Osteoblast (primary cell): ENCODE results near the gene ZNF70. TPM values are rescaled to one million over a fixed set of nuclear protein-coding genes. Genes with fewer than 3 reads are reported as not detected.

Experiments used
- DNase-seq: peaks from one replicate; pipeline ENCODE4 v3.0.0; 2011; ENCODE audit warnings: low spot score, mixed read lengths; ENCODE audit not compliant: insufficient read length; ENCODE audit errors: missing footprints
- H2AFZ ChIP-seq: 2 replicates; pipeline ENCODE4 v1.6.0; 2011; ENCODE audit warnings: mild to moderate bottlenecking, low read length
- H3K27ac ChIP-seq: 2 replicates; pipeline ENCODE4 v1.5.1; 2011; ENCODE audit warnings: mild to moderate bottlenecking, low read depth, low read length, moderate library complexity
- H3K27me3 ChIP-seq: 2 replicates; pipeline ENCODE4 v1.6.0; 2012; ENCODE audit warnings: mild to moderate bottlenecking, control low read depth, inconsistent platforms, low read length, moderate library complexity; ENCODE audit not compliant: insufficient read depth
- H3K36me3 ChIP-seq: 2 replicates; pipeline ENCODE4 v1.5.1; 2011; ENCODE audit warnings: mild to moderate bottlenecking, low read length, control low read depth, moderate library complexity; ENCODE audit not compliant: insufficient read depth
- H3K4me1 ChIP-seq: 2 replicates; pipeline ENCODE4 v1.5.1; 2011; ENCODE audit warnings: mild to moderate bottlenecking, low read length, control low read depth, moderate library complexity; ENCODE audit not compliant: insufficient read depth
- H3K4me2 ChIP-seq: 2 replicates; pipeline ENCODE4 v1.6.0; 2011; ENCODE audit warnings: mild to moderate bottlenecking, low read length; ENCODE audit not compliant: insufficient read depth
- H3K4me3 ChIP-seq: fragments of 200-600 bp; sonication (generic); 3 replicates; pipeline ENCODE4 v1.5.1; 2012; ENCODE audit warnings: mild to moderate bottlenecking, low read length, inconsistent platforms; ENCODE audit not compliant: insufficient read depth
- H3K79me2 ChIP-seq: 2 replicates; pipeline ENCODE4 v1.6.0; 2012; ENCODE audit warnings: mild to moderate bottlenecking, low read length, control low read depth, inconsistent platforms; ENCODE audit not compliant: insufficient read depth
- H3K9me3 ChIP-seq: 2 replicates; pipeline ENCODE4 v1.5.1; 2011; ENCODE audit warnings: low read depth, low read length, control low read depth
- H4K20me1 ChIP-seq: 2 replicates; pipeline ENCODE4 v1.6.0; 2012; ENCODE audit warnings: mild to moderate bottlenecking, low read length, control low read depth; ENCODE audit not compliant: insufficient read depth
- total RNA-seq: library from RNA; depleted of rRNA; stranded (reverse); fragments of >200 nt; gene quantifications from 2 replicates; pipeline ENCODE4 v1.2.3, GENCODE V29; 2012
- TF ChIP-seq, protein P1 (sequence below): IDR thresholded peaks from 2 replicates; pipeline ENCODE4 v1.5.1; 2011; ENCODE audit warnings: mild to moderate bottlenecking, low read depth, low read length, moderate library complexity; ENCODE audit errors: extremely low read depth

Gene ZNF70
- total RNA-seq, 1 donor = 6.5 TPM

DNA sequence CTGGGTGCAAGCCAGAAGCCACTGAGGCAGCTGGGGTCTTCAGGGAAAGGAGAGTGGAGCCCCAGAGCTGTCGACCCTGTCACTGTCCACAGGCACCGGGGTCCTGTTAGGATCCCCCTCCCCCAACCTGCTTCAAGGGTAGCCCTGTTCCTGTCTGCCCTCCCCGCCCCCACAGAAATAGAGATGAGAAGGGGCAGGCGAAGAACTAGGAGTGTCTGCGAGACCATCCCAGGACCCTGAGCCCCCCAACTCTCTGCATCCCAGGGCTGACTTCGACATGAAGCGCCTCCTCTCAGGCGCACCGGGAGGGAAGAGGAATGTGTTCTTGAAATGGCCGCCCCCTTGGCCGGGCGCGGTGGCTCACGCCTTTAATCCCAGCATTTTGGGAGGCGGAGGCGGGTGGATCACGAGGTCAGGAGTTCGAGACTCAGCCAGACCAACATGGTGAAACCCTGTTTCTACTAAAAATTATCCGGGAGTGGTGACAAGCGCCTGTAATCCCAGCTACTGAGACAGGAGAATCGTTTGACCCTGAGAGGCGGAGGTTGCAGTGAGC is 607 bp upstream of the ZNF70 start:
- no peak for DNase-seq
- Histone ChIP-seq H3K9me3 (no peaks in the 10 kb centered on the region), H3K27ac (peak overlapping the region; percentile 75)

DNA sequence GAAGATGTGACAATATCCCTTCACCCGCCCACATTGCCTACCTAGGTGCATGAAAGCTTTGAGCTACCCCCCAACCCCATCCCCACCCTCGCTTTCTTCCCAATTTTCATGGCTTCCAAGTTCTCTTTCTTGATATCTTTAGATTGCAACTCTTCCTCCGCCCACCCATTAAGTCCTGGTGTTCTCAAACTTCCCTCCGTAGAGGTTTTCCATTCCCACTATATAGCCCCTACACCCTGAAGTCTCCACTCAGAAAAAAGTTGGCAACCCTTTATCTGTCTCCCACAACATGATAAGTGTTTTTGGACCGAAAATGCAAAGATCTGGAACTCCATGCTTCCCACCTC is 572 bp downstream of the ZNF70 start:
- H3K4me2 ChIP-seq = peak overlapping the region; percentile 97
- TF ChIP-seq, protein P1, sequence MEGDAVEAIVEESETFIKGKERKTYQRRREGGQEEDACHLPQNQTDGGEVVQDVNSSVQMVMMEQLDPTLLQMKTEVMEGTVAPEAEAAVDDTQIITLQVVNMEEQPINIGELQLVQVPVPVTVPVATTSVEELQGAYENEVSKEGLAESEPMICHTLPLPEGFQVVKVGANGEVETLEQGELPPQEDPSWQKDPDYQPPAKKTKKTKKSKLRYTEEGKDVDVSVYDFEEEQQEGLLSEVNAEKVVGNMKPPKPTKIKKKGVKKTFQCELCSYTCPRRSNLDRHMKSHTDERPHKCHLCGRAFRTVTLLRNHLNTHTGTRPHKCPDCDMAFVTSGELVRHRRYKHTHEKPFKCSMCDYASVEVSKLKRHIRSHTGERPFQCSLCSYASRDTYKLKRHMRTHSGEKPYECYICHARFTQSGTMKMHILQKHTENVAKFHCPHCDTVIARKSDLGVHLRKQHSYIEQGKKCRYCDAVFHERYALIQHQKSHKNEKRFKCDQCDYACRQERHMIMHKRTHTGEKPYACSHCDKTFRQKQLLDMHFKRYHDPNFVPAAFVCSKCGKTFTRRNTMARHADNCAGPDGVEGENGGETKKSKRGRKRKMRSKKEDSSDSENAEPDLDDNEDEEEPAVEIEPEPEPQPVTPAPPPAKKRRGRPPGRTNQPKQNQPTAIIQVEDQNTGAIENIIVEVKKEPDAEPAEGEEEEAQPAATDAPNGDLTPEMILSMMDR = no peak
- H3K36me3 ChIP-seq = peaks cover under 1% of the 10 kb centered on the region
- peaks cover 13% of the 10 kb centered on the region for H3K4me1 ChIP-seq
- H4K20me1 ChIP-seq = peaks cover 4% of the 10 kb centered on the region
- peak overlapping the region; percentile 80 for H2AFZ ChIP-seq
- DNase-seq = peak; percentile 72
- H3K27ac ChIP-seq = peak overlapping the region; percentile 8
- no peaks in the 10 kb centered on the region for H3K27me3 ChIP-seq
- H3K9me3 ChIP-seq = no peaks in the 10 kb centered on the region
- H3K4me3 ChIP-seq = peak overlapping the region; percentile 89
- H3K79me2 ChIP-seq = peaks cover 11% of the 10 kb centered on the region

More for the DNA sequence above, 607 bp upstream of the ZNF70 start:
- no peaks in the 10 kb centered on the region for H3K36me3 ChIP-seq
- H3K27me3 ChIP-seq = no peaks in the 10 kb centered on the region
- peaks cover 4% of the 10 kb centered on the region for H4K20me1 ChIP-seq
- H3K4me2 ChIP-seq = peak overlapping the region; percentile 85
- peak overlapping the region; percentile 95 for H2AFZ ChIP-seq
- peaks cover 11% of the 10 kb centered on the region for H3K79me2 ChIP-seq
- peak overlapping the region; percentile 89 for H3K4me3 ChIP-seq
- peaks cover 13% of the 10 kb centered on the region for H3K4me1 ChIP-seq
- TF ChIP-seq, protein P1 = no peak

DNA sequence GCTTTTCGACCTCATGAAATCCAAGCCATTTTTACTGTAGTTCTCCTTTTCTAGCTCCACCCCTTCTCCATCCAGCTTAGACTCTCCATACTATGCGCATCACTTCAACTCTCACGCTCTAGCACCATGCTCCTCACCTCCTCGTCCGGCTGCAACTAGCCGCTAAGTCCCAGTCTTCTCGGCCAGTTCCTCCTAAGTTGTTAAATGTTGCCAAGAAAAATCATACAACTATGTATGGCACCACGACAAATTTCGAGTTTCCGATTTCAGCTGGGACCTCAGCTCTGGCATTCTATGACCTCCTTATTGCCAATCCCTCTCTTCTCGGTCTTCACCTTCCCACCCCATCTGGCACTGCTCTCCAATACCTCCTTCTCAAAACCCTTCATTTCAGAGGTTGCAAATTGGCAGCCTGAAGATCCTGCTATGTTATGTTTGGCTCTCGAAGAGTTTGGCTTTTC is 1.0 kb downstream of the ZNF70 start:
- H3K36me3 ChIP-seq = peaks cover 5% of the 10 kb centered on the region
- peak overlapping the region; percentile 2 for H2AFZ ChIP-seq
- H3K4me1 ChIP-seq = peaks cover 13% of the 10 kb centered on the region
- no peaks in the 10 kb centered on the region for H3K27me3 ChIP-seq
- H3K9me3 ChIP-seq = no peaks in the 10 kb centered on the region
- DNase-seq = peak; percentile 92
- H3K79me2 ChIP-seq = peaks cover 11% of the 10 kb centered on the region
- peak overlapping the region; percentile 97 for H3K4me2 ChIP-seq
- TF ChIP-seq, protein P1 = no peak
- peak overlapping the region; percentile 89 for H3K4me3 ChIP-seq
- H3K27ac ChIP-seq = no peak overlapping the region
- H4K20me1 ChIP-seq = peaks cover 4% of the 10 kb centered on the region

DNA sequence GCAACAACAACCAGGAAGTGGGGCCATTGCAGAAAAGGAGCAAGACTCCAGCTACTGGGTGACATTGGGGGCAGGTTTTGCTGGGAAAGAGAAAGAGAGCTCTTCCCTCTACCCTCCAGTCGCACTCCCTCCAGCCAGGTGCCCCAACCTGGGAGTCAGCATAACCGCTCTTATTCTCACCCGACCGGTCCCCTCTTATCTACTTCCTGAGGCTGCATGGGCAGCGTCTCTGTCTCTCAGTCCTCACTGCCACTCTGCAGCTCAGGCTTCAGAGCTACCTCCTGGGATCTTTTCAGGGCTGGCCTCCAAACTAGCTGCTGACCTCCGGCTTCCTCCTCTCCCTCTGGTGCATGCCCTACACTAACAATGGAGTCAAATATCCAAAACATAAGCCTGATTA is 5.1 kb downstream of the ZNF70 start:
- peaks cover 11% of the 10 kb centered on the region for H3K79me2 ChIP-seq
- no peak overlapping the region for H3K4me2 ChIP-seq
- H4K20me1 ChIP-seq = peaks cover 4% of the 10 kb centered on the region
- H3K9me3 ChIP-seq = peaks cover 5% of the 10 kb centered on the region
- H2AFZ ChIP-seq = no peak overlapping the region
- no peaks in the 10 kb centered on the region for H3K27me3 ChIP-seq
- peaks cover 23% of the 10 kb centered on the region for H3K36me3 ChIP-seq
- TF ChIP-seq, protein P1 = no peak
- no peak overlapping the region for H3K27ac ChIP-seq
- H3K4me1 ChIP-seq = peaks cover 13% of the 10 kb centered on the region
- no peak overlapping the region for H3K4me3 ChIP-seq
- peak; percentile 64 for DNase-seq
